GM19468 (cell line): ENCODE results near the gene CACNA1B.
"Not testable (repeated sequence)": the region's sequence is repeated elsewhere in the genome, so short reads cannot be mapped to it uniquely, and the experiment has no call there.

ENCODE experiments used
- ATAC-seq: cut with Tn5 transposase; IDR thresholded peaks from one replicate; pipeline ENCODE4 v1.9.1; 2021; ENCODE audit warnings: mild to moderate bottlenecking, moderate library complexity, moderate number of reproducible peaks; ENCODE audit not compliant: unreplicated experiment; ENCODE audit errors: extremely low read depth

The CACNA1B gene

DNA sequence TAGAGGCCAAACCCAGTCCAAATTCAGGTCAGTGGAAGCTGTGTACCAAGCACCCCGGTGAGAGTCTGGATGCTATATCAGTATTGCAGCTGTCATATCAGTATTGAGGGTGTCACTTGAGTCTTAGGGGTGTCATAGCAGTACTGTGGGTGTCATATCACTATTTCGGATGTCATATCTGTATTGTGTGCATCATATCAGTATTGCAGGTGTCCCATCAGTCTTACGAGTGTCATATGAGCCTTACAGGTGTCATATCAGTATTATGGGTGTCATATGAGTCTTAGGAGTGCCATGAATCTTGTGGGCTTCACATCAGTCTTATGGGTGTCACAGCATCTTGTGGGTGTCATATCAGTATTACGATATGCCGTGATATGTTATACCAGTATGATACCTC lies 278.2 kb downstream of the CACNA1B start:
- ATAC-seq = not testable (repeated sequence)

DNA sequence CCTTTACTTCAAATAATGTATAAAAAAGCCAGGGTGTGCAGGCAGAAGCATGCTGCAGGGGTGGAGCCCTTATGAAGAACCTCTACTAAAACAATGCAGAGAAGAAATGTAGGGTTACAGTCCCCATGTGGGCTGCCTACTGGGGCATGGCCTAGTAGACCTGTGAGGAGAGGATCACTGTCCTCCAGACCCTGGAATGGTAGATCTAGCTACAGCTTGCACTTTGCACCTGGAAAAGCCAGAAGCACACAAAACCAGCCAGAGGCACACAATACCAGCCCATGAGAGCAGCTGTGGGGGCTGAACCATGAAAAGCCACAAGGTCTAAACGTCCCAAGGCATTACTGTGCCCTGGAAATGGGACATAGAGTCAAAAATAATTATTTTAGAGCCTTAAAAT lies 289.2 kb downstream of the CACNA1B start:
- ATAC-seq = not testable (repeated sequence)
